IMR-90 (cell line): ENCODE results near the gene YY1AP1. TPM values are rescaled to one million over a fixed set of nuclear protein-coding genes. Genes with fewer than 3 reads are reported as not detected.

Experiments
- ATAC-seq: fragments of 200-7000 bp; cut with Tn5 transposase; 2 replicates; pipeline ENCODE4 v1.9.1; 2020; ENCODE audit warnings: low read depth, mild to moderate bottlenecking, moderate library complexity
- BruUV-seq: library from RNA; stranded (reverse); fragments of 400-500 nt; replicated peaks from 2 replicates; lab custom pipeline; 2021; lab: Mats Ljungman, UMichigan
- CTCF ChIA-PET: fragments of 300-600 bp; formaldehyde crosslinking; extraction: SDS; loops from one replicate; lab custom pipeline; 2021; ENCODE audit warnings: antibody characterized with exemption; lab: Yijun Ruan, JAX
- POLR2A ChIA-PET: fragments of 300-600 bp; sonication (Branson Sonifier 250); formaldehyde crosslinking; loops from one replicate; lab custom pipeline; 2022; ENCODE audit warnings: antibody characterized with exemption; ENCODE audit not compliant: unreplicated experiment; lab: Charles Lee
- DNase-seq: peaks from one replicate; pipeline ENCODE4 v3.0.0; 2013
- H2AFZ ChIP-seq: replicated peaks from 2 replicates; pipeline ENCODE3; 2013; ENCODE audit warnings: low read length, mild to moderate bottlenecking; ENCODE audit not compliant: poor library complexity
- H2AK5ac ChIP-seq: 2 replicates; pipeline ENCODE4 v1.6.1; 2013; ENCODE audit warnings: low read depth, low read length, inconsistent platforms
- H2AK9ac ChIP-seq: replicated peaks from 2 replicates; pipeline ENCODE3; 2013; ENCODE audit warnings: mild to moderate bottlenecking, low read depth, low read length, moderate library complexity; ENCODE audit not compliant: poor library complexity
- H2BK120ac ChIP-seq: 2 replicates; pipeline ENCODE4 v1.6.1; 2013; ENCODE audit warnings: low read depth, low read length, inconsistent platforms
- H2BK15ac ChIP-seq: 3 replicates; pipeline ENCODE4 v1.6.1; 2013; ENCODE audit warnings: low read depth, low read length, inconsistent platforms
- H2BK20ac ChIP-seq: 2 replicates; pipeline ENCODE4 v1.6.1; 2013; ENCODE audit warnings: low read depth, mild to moderate bottlenecking, inconsistent platforms, low read length, moderate library complexity
- H2BK5ac ChIP-seq: 2 replicates; pipeline ENCODE4 v1.6.1; 2013; ENCODE audit warnings: mild to moderate bottlenecking, low read depth, low read length, inconsistent platforms; ENCODE audit not compliant: poor library complexity, severe bottlenecking
- H3K14ac ChIP-seq: replicated peaks from 2 replicates; pipeline ENCODE4 v1.6.1; 2013; ENCODE audit warnings: low read depth, low read length, inconsistent platforms
- H3K18ac ChIP-seq: 2 replicates; pipeline ENCODE4 v1.6.1; 2013; ENCODE audit warnings: low read depth, low read length, control low read depth
- H3K23ac ChIP-seq: 2 replicates; pipeline ENCODE4 v1.6.1; 2013; ENCODE audit warnings: low read depth, low read length, inconsistent platforms
- H3K27ac ChIP-seq: 2 replicates; pipeline ENCODE4 v1.5.1; 2013; ENCODE audit warnings: mild to moderate bottlenecking, control low read depth, low read length; ENCODE audit not compliant: insufficient read depth
- H3K27me3 ChIP-seq: 2 replicates; pipeline ENCODE4 v1.6.1; 2013; ENCODE audit warnings: low read length; ENCODE audit not compliant: control insufficient read depth, insufficient read depth
- H3K36me3 ChIP-seq: 2 replicates; pipeline ENCODE4 v1.6.1; 2013; ENCODE audit warnings: low read length, mixed read lengths; ENCODE audit not compliant: control insufficient read depth, insufficient read depth
- H3K4ac ChIP-seq: 2 replicates; pipeline ENCODE4 v1.6.1; 2013; ENCODE audit warnings: low read depth, low read length, inconsistent platforms
- H3K4me1 ChIP-seq: 2 replicates; pipeline ENCODE4 v1.6.1; 2013; ENCODE audit warnings: low read length, mixed read lengths; ENCODE audit not compliant: control insufficient read depth, insufficient read depth
- H3K4me2 ChIP-seq: 2 replicates; pipeline ENCODE4 v1.6.1; 2013; ENCODE audit warnings: low read depth, mild to moderate bottlenecking, control low read depth, low read length, moderate library complexity
- H3K4me3 ChIP-seq: 2 replicates; pipeline ENCODE4 v1.5.1; 2013; ENCODE audit warnings: low read depth, mild to moderate bottlenecking, control low read depth, low read length, moderate library complexity; ENCODE audit not compliant: insufficient read depth
- H3K56ac ChIP-seq: 2 replicates; pipeline ENCODE4 v1.6.1; 2013; ENCODE audit warnings: low read length, inconsistent platforms; ENCODE audit not compliant: insufficient read depth; ENCODE audit errors: extremely low read depth
- H3K79me1 ChIP-seq, 2 experiments: 2 replicates each; pipeline ENCODE4 v1.6.1; 2013; ENCODE audit warnings: low read length in 2 of 2, inconsistent platforms in 1 of 2, low read depth in 1 of 2
- H3K9ac ChIP-seq: 2 replicates; pipeline ENCODE4 v1.6.1; 2013; ENCODE audit warnings: low read depth, low read length, control low read depth
- H3K9me1 ChIP-seq: 2 replicates; pipeline ENCODE4 v1.6.1; 2013; ENCODE audit warnings: low read length, inconsistent platforms; ENCODE audit not compliant: insufficient read depth
- H3K9me3 ChIP-seq: 2 replicates; pipeline ENCODE4 v1.6.1; 2013; ENCODE audit warnings: low read length; ENCODE audit not compliant: control insufficient read depth, insufficient read depth
- H4K20me1 ChIP-seq: 2 replicates; pipeline ENCODE4 v1.6.1; 2013; ENCODE audit warnings: low read length, inconsistent platforms; ENCODE audit not compliant: insufficient read depth
- H4K5ac ChIP-seq: 2 replicates; pipeline ENCODE4 v1.6.1; 2013; ENCODE audit warnings: mild to moderate bottlenecking, low read depth, low read length, control low read depth
- H4K8ac ChIP-seq, 2 experiments: 2 replicates each; pipeline ENCODE4 v1.6.1; 2013; ENCODE audit warnings: low read depth in 2 of 2, low read length in 2 of 2, control low read depth in 1 of 2, inconsistent platforms in 1 of 2
- H4K91ac ChIP-seq: 2 replicates; pipeline ENCODE4 v1.6.1; 2013; ENCODE audit warnings: low read depth, low read length, inconsistent platforms; ENCODE audit not compliant: insufficient read depth
- CEBPB ChIP-seq: IDR thresholded peaks from 2 replicates; pipeline ENCODE4 v1.6.1; 2012; ENCODE audit warnings: low read depth, low read length, improper control_type of control experiment
- FOS ChIP-seq: fragments of 150-350 bp; IDR thresholded peaks from 2 replicates; pipeline ENCODE4 v1.6.1; 2016; ENCODE audit warnings: low read depth, low read length
- NFE2L2 ChIP-seq: fragments of 150-350 bp; IDR thresholded peaks from 2 replicates; pipeline ENCODE4 v1.6.1; 2016; ENCODE audit warnings: low read depth, mild to moderate bottlenecking, low read length
- POLR2A ChIP-seq: IDR thresholded peaks from 2 replicates; pipeline ENCODE4 v1.6.1; 2012; ENCODE audit warnings: mild to moderate bottlenecking, low read depth, low read length
- RAD21 ChIP-seq: IDR thresholded peaks from 2 replicates; pipeline ENCODE4 v1.6.1; 2012; ENCODE audit warnings: low read length, improper control_type of control experiment
- RFX5 ChIP-seq: IDR thresholded peaks from 2 replicates; pipeline ENCODE4 v1.8.0; 2012; ENCODE audit warnings: low read depth, mild to moderate bottlenecking, low read length, moderate library complexity
- SMC3 ChIP-seq: fragments of 150-350 bp; IDR thresholded peaks from 2 replicates; pipeline ENCODE4 v1.6.1; 2016; ENCODE audit warnings: low read depth, mild to moderate bottlenecking, antibody characterized with exemption, low read length, moderate library complexity
- WGBS, 2 experiments: methylation state at CpG; one replicate each; pipeline versions ENCODE4 v1.1.5 to v1.1.7; 2013; ENCODE audit warnings: missing lambda C conversion rate in 2 of 2; ENCODE audit not compliant: insufficient read length in 1 of 2; ENCODE audit errors: extremely low coverage in 2 of 2; 5-methylcytosine and 5-hydroxymethylcytosine counted together
- dilution Hi-C: fragments of 300-500 bp; cut with HindIII; formaldehyde crosslinking; loops from one replicate; pipeline ENCODE4 v1.14.3; 2018; ENCODE audit warnings: low sequenced_read_pairs; ENCODE audit not compliant: unreplicated experiment
- in situ Hi-C: fragments of 300-500 bp; cut with MboI; formaldehyde crosslinking; loops from 3 replicates; pipeline ENCODE4 v1.14.3; 2019; ENCODE audit warnings: low sequenced_read_pairs, inconsistent platforms, mixed read lengths
- intact Hi-C: fragments of 100-400 bp; cut with micrococcal nuclease; formaldehyde crosslinking; loops from 2 replicates; pipeline ENCODE4 v1.10.0; 2022
- polyA plus RNA-seq, 3 experiments: library from polyadenylated mRNA; depleted of rRNA; stranded (reverse); fragments of >200 nt; gene quantifications; 2 replicates each; pipeline ENCODE4 v1.2.3, GENCODE V29; 2012; ENCODE audit warnings: low replicate concordance in 1 of 3
- total RNA-seq: library from RNA; depleted of rRNA; stranded (reverse); fragments of >200 nt; gene quantifications from 2 replicates; pipeline ENCODE4 v1.2.3, GENCODE V29; 2012

The YY1AP1 gene
- total and polyA plus RNA-seq, 2 of the 4 experiments (the other 2 are of a cell fraction) = 31.5 to 52.6 TPM

GRCh38 chr1:155695608-155696007 is 7.0 kb upstream of the YY1AP1 start:
- no peaks in the 10 kb centered on the region for H3K27me3 ChIP-seq
- no peak overlapping the region for H2BK5ac ChIP-seq
- no peak overlapping the region for H3K4me2 ChIP-seq
- no peak overlapping the region for H4K8ac ChIP-seq
- H3K36me3 ChIP-seq = no peaks in the 10 kb centered on the region; the same call in 1 of the 2 replicates
- H2AK9ac ChIP-seq = no peak overlapping the region
- dilution Hi-C loops = no loop called here
- ATAC-seq (no peak), DNase-seq (no peak)
- POLR2A ChIA-PET = no interaction called here
- BruUV-seq = TSS peak; percentile 13
- no peak overlapping the region for H3K4me3 ChIP-seq
- intact Hi-C loops = no loop called here
- H3K4ac ChIP-seq = no peak overlapping the region
- no peak overlapping the region for H3K14ac ChIP-seq
- no peak overlapping the region for H3K27ac ChIP-seq
- H3K18ac ChIP-seq = no peak overlapping the region
- H3K9me3 ChIP-seq = no peaks in the 10 kb centered on the region
- CTCF ChIA-PET = no interaction called here
- no peak overlapping the region for H3K23ac ChIP-seq
- no peak for TF ChIP-seq FOS
- TF ChIP-seq RFX5 = no peak
- no peak for TF ChIP-seq NFE2L2
- TF ChIP-seq RAD21 = no peak
- no peak for TF ChIP-seq SMC3
- TF ChIP-seq CEBPB = no peak
- TF ChIP-seq POLR2A = no peak
- no CpG with 5 or more reads among the region's 3 CpGs for WGBS, 2 experiments
- no peak overlapping the region for H3K9ac ChIP-seq
- H3K4me1 ChIP-seq = peaks cover 2% of the 10 kb centered on the region; the same call in 1 of the 2 replicates
- no peaks in the 10 kb centered on the region; the same call in 1 of the 2 replicates for H3K9me1 ChIP-seq
- no peak overlapping the region for H2AFZ ChIP-seq
- no peak overlapping the region for H4K91ac ChIP-seq
- H3K56ac ChIP-seq = no peak overlapping the region
- H2AK5ac ChIP-seq = no peak overlapping the region
- no peak overlapping the region for H2BK15ac ChIP-seq
- no peak overlapping the region for H2BK20ac ChIP-seq
- in situ Hi-C loops = no loop called here
- no peak overlapping the region for H2BK120ac ChIP-seq
- peaks cover 3 to 54% of the 10 kb centered on the region in 2 experiments; a peak in 3 of 4 replicates for H3K79me1 ChIP-seq
- H4K20me1 ChIP-seq = peaks cover 43% of the 10 kb centered on the region
- H4K5ac ChIP-seq = no peak overlapping the region
